Psoas muscle (tissue), 8 donors: Measurements from ENCODE around the gene SACS. TPM values are rescaled to one million over a fixed set of nuclear protein-coding genes. Genes with fewer than 3 reads are reported as not detected.
"Not testable (repeated sequence)": the region's sequence is repeated elsewhere in the genome, so short reads cannot be mapped to it uniquely, and the experiment has no call there.

ENCODE experiments used
- ATAC-seq, 4 donors: fragments of 200-7000 bp; cut with Tn5 transposase; one replicate each; pipeline ENCODE4 v1.9.1; 2020; ENCODE audit warnings: moderate library complexity in 3 of 4, mild to moderate bottlenecking in 2 of 4
- DNase-seq, 2 donors: peaks; one replicate each; pipeline ENCODE4 v3.0.0-alpha.2; 2020
- H3K27ac ChIP-seq: fragments of 200-600 bp; one replicate; pipeline ENCODE4 v1.8.0; 2022
- H3K27me3 ChIP-seq, 3 donors: fragments of 200-600 bp in 1 of 3; one replicate each; pipeline versions ENCODE4 v1.6.1 to v1.8.0; 2013 to 2022; ENCODE audit warnings: low read length in 2 of 3, mild to moderate bottlenecking in 2 of 3, moderate library complexity in 1 of 3; ENCODE audit not compliant: insufficient read depth in 3 of 3
- H3K36me3 ChIP-seq, 2 donors: fragments of 200-600 bp in 1 of 2; one replicate each; pipeline versions ENCODE4 v1.6.1 to v1.8.0; 2013 to 2022; ENCODE audit warnings: low read depth in 1 of 2, mild to moderate bottlenecking in 1 of 2, moderate library complexity in 1 of 2; ENCODE audit not compliant: insufficient read depth in 1 of 2
- H3K4me1 ChIP-seq: fragments of 200-600 bp; one replicate; pipeline ENCODE4 v1.8.0; 2022
- H3K4me3 ChIP-seq: fragments of 200-600 bp; one replicate; pipeline ENCODE4 v1.8.0; 2022; ENCODE audit warnings: mild to moderate bottlenecking
- H3K9me3 ChIP-seq: fragments of 200-600 bp; one replicate; pipeline ENCODE4 v1.8.0; 2022
- CTCF ChIP-seq: fragments of 200-600 bp; IDR thresholded peaks from one replicate; pipeline ENCODE4 v1.8.0; 2022; ENCODE audit warnings: antibody characterized with exemption
- WGBS, 3 donors: extraction: QIAGEN DNeasy Blood & Tissue Kit; methylation state at CpG; one replicate each; pipeline versions ENCODE4 v1.1.6 to v1.1.7; 2013; 5-methylcytosine and 5-hydroxymethylcytosine counted together
- intact Hi-C, 2 donors: fragments of 100-400 bp; cut with DNase I; formaldehyde crosslinking; loops; one replicate each; pipeline versions ENCODE4 v1.11.0 to v1.14.2; 2022
- polyA plus RNA-seq, 3 donors: library from polyadenylated mRNA; stranded (reverse); fragments of 200-250 nt; gene quantifications; one replicate each; pipeline ENCODE4 v1.2.3, GENCODE V29; 2013
- total RNA-seq, 4 donors: library from RNA; stranded (reverse); fragmentation: NEBNext Ultra II Directional in 2 of 4; extraction: Animal tissue kit (Norgen Biotek cat#: 25700) in 2 of 4; gene quantifications; one replicate each; pipeline versions ENCODE4 v1.2.1 to v1.2.4, GENCODE V29; 2021 to 2023
- donor health status: healthy with polysubstance abuse.
- donor health status: DM: no; HTN: no; CAD: no; lungs with moderate emphysema.
- donor health status: Bipolar disorder and iron deficiency.
- donor health status: healthy.
- donor health status: DM: yes; HTN: yes; CAD: no.
- donor health status: DM: no; HTN: no; CAD: no.
- donor health status: DM: no; HTN: no; CAD: no.
- donor health status: DM: yes; HTN: yes; CAD: no.

SACS gene
- total and polyA plus RNA-seq, 7 donors, result 6.3 to 56.1 (median 17.3) TPM

GRCh38 chr13:23414682-23415081 lies 18.8 kb downstream of the SACS start:
- Histone ChIP-seq H3K4me3 (no peak overlapping the region), H3K27me3 (no peaks in the 10 kb centered on the region), H3K4me1 (peaks cover 17% of the 10 kb centered on the region), H3K27ac (no peak overlapping the region), H3K36me3 (no peaks in the 10 kb centered on the region), H3K9me3 (no peaks in the 10 kb centered on the region)
- ATAC-seq (no peak), DNase-seq (no peak)
- intact Hi-C loops, result no loop called here
- TF ChIP-seq CTCF, result no peak
- WGBS, 3 donors, result 75 to 88% (median 76%) methylated on average over 2 of the region's 2 CpGs

GRCh38 chr13:23411706-23412105 lies 21.8 kb downstream of the SACS start:
- peak; percentile 77 to 89 (median 88) for ATAC-seq
- Histone ChIP-seq H3K4me3 (peak overlapping the region; percentile 58), H3K27me3 (no peaks in the 10 kb centered on the region), H3K27ac (peak overlapping the region; percentile 69), H3K9me3 (no peaks in the 10 kb centered on the region), H3K4me1 (peaks cover 17% of the 10 kb centered on the region), H3K36me3 (no peaks in the 10 kb centered on the region)
- 26 to 52% (median 33%) methylated on average over 11 of the region's 11 CpGs for WGBS, 3 donors
- intact Hi-C loops, result no loop called here
- no peak for TF ChIP-seq CTCF
- DNase-seq, result no peak

- DNase-seq, result no peak
- Histone ChIP-seq H3K27ac (peak overlapping the region; percentile 69), H3K9me3 (no peaks in the 10 kb centered on the region), H3K36me3 (no peaks in the 10 kb centered on the region), H3K4me1 (peaks cover 17% of the 10 kb centered on the region), H3K4me3 (peak overlapping the region; percentile 58), H3K27me3 (no peaks in the 10 kb centered on the region)
- intact Hi-C loops, result no loop called here
- ATAC-seq, result peak in 3 of 4 donors; percentile 31 to 51 (median 39)
- WGBS, 3 donors, result 37 to 43% (median 40%) methylated on average over 4 of the region's 4 CpGs
- no peak for TF ChIP-seq CTCF
These were observed 22.3 kb downstream of the SACS start for GRCh38 chr13:23411220-23411619.

GRCh38 chr13:23408026-23408425 lies 25.5 kb downstream of the SACS start:
- Histone ChIP-seq H3K4me3 (no peak overlapping the region), H3K36me3 (no peaks in the 10 kb centered on the region), H3K4me1 (peaks cover 17% of the 10 kb centered on the region), H3K9me3 (no peaks in the 10 kb centered on the region), H3K27me3 (no peaks in the 10 kb centered on the region), H3K27ac (peak overlapping the region; percentile 16)
- no peak for DNase-seq
- intact Hi-C loops, result no loop called here
- no peak for ATAC-seq
- WGBS, 3 donors, result 67 to 70% (median 67%) methylated on average over 5 of the region's 5 CpGs
- no peak for TF ChIP-seq CTCF

- 88 to 90% (median 90%) methylated on average over 2 of the region's 2 CpGs for WGBS, 3 donors
- H3K4me3 ChIP-seq, DNase-seq: not testable (repeated sequence)
These were observed 32.3 kb downstream of the SACS start for GRCh38 chr13:23401156-23401555.

More at GRCh38 chr13:23401156-23401555, 32.3 kb downstream of the SACS start:
- H3K27me3 ChIP-seq, H3K9me3 ChIP-seq, H3K27ac ChIP-seq, intact Hi-C loops, H3K4me1 ChIP-seq, H3K36me3 ChIP-seq, ATAC-seq: not testable (repeated sequence)
